Prostate gland (tissue), 2 donors: ENCODE data around the gene CGB2.

ENCODE experiments used
- POLR2AphosphoS5 ChIP-seq: sonication (generic); formaldehyde crosslinking; IDR thresholded peaks from one replicate; pipeline ENCODE4 v1.6.1; 2017; ENCODE audit warnings: antibody characterized with exemption
- TF ChIP-seq, protein P1 (sequence below), 4 experiments: fragments of 200-600 bp in 2 of 4; fragments of 450-650 bp in 2 of 4; sonication (generic) in 2 of 4; IDR thresholded peaks; 1 replicate in 3 of 4; 2 replicates in 1 of 4; pipeline ENCODE4 v1.5.1; 2016 to 2019; ENCODE audit warnings: antibody characterized with exemption in 4 of 4, mild to moderate bottlenecking in 2 of 4, moderate library complexity in 2 of 4

DNA sequence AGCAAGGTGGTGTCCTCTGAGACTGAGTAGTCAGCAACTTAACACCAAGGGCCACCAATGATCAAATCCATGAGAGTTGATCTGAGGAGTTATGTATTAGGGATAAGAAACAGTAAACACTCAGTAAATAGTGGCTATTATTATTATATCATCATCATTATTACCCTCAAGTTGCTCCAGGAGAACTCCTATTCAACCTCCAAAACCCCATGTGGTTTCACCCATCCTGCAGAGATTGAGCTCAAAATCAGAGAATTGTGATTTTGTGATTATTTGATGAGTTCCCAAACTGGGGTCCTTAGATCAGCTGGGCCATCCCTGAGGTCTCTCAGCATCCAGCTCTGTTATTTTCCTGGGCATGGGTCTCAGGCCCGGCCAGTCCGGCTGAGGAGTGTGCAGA is 29.3 kb downstream of the CGB2 start:
- TF ChIP-seq, protein P1, sequence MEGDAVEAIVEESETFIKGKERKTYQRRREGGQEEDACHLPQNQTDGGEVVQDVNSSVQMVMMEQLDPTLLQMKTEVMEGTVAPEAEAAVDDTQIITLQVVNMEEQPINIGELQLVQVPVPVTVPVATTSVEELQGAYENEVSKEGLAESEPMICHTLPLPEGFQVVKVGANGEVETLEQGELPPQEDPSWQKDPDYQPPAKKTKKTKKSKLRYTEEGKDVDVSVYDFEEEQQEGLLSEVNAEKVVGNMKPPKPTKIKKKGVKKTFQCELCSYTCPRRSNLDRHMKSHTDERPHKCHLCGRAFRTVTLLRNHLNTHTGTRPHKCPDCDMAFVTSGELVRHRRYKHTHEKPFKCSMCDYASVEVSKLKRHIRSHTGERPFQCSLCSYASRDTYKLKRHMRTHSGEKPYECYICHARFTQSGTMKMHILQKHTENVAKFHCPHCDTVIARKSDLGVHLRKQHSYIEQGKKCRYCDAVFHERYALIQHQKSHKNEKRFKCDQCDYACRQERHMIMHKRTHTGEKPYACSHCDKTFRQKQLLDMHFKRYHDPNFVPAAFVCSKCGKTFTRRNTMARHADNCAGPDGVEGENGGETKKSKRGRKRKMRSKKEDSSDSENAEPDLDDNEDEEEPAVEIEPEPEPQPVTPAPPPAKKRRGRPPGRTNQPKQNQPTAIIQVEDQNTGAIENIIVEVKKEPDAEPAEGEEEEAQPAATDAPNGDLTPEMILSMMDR (IDR thresholded peaks at IDR 0.05), result no peak
- no peak for TF ChIP-seq POLR2AphosphoS5
